HG02678 (cell line): ENCODE results near the gene SLC29A4.
"Not testable (repeated sequence)": the region's sequence is repeated elsewhere in the genome, so short reads cannot be mapped to it uniquely, and the experiment has no call there.

Source experiments
- ATAC-seq: cut with Tn5 transposase; IDR thresholded peaks from one replicate; pipeline ENCODE4 v1.9.1; 2021; ENCODE audit warnings: mild to moderate bottlenecking, moderate library complexity; ENCODE audit not compliant: unreplicated experiment

SLC29A4 gene

GRCh38 chr7:5320802-5321396, 38.2 kb downstream of the SLC29A4 start:
- no peak for ATAC-seq

- no peak for ATAC-seq
These were observed 40.1 kb downstream of the SLC29A4 start for GRCh38 chr7:5322621-5323410.

GRCh38 chr7:5323800-5324781, 41.3 kb downstream of the SLC29A4 start:
- not testable (repeated sequence) for ATAC-seq

GRCh38 chr7:5324961-5325360, 42.2 kb downstream of the SLC29A4 start:
- ATAC-seq: no peak

- no peak for ATAC-seq
These were observed 47.5 kb downstream of the SLC29A4 start for GRCh38 chr7:5330288-5330687.

- no peak for ATAC-seq
These were observed 49.8 kb downstream of the SLC29A4 start for GRCh38 chr7:5332579-5332978.

- no peak for ATAC-seq
These were observed 50.6 kb downstream of the SLC29A4 start for GRCh38 chr7:5333121-5334045.

GRCh38 chr7:5334671-5335070, 51.9 kb downstream of the SLC29A4 start:
- no peak for ATAC-seq

- no peak for ATAC-seq
These were observed 54.3 kb downstream of the SLC29A4 start for GRCh38 chr7:5337047-5337446.

GRCh38 chr7:5339955-5340354, 57.2 kb downstream of the SLC29A4 start:
- ATAC-seq: no peak

- no peak for ATAC-seq
These were observed 59.9 kb downstream of the SLC29A4 start for GRCh38 chr7:5342631-5343030.

- no peak for ATAC-seq
These were observed 61.1 kb downstream of the SLC29A4 start for GRCh38 chr7:5343884-5344283.

GRCh38 chr7:5344342-5344741, 61.6 kb downstream of the SLC29A4 start:
- ATAC-seq: no peak

GRCh38 chr7:5345171-5345570, 62.4 kb downstream of the SLC29A4 start:
- ATAC-seq: no peak

- ATAC-seq: no peak
These were observed 62.9 kb downstream of the SLC29A4 start for GRCh38 chr7:5345671-5346070.

GRCh38 chr7:5348134-5349004, 65.6 kb downstream of the SLC29A4 start:
- ATAC-seq: no peak

GRCh38 chr7:5349005-5349380, 66.2 kb downstream of the SLC29A4 start:
- ATAC-seq: no peak

- ATAC-seq: no peak
These were observed 66.9 kb downstream of the SLC29A4 start for GRCh38 chr7:5349437-5350173.

GRCh38 chr7:5350174-5350463, 67.4 kb downstream of the SLC29A4 start:
- ATAC-seq: no peak
